Activated B cell treated with CpG ODN at 0.5 μM for 24 hours (primary cell): ENCODE data around the gene CD8A. TPM values are rescaled to one million over a fixed set of nuclear protein-coding genes. Genes with fewer than 3 reads are reported as not detected.

ENCODE experiments used
- ATAC-seq: fragments of 200-7000 bp; cut with Tn5 transposase; one replicate; pipeline ENCODE4 v1.10.0; 2021; ENCODE audit warnings: low read depth, mild to moderate bottlenecking, moderate library complexity
- CTCF ChIA-PET: fragments of 350-600 bp; sonication (Branson Sonifier 250); formaldehyde crosslinking; loops from one replicate; lab custom pipeline; 2021; ENCODE audit warnings: antibody characterized with exemption; lab: Charles Lee
- POLR2A ChIA-PET: fragments of 350-600 bp; sonication (Branson Sonifier 250); formaldehyde crosslinking; loops from one replicate; lab custom pipeline; 2021; ENCODE audit warnings: antibody characterized with exemption; lab: Charles Lee
- DNase-seq: peaks from one replicate; pipeline ENCODE4 v3.0.0; 2022
- H3K27ac Mint-ChIP-seq: one replicate; pipeline ENCODE4 v1.8.0; 2020; ENCODE audit warnings: mixed read lengths
- H3K27me3 Mint-ChIP-seq: one replicate; pipeline ENCODE4 v1.8.0; 2021; ENCODE audit warnings: mixed read lengths
- H3K36me3 Mint-ChIP-seq: one replicate; pipeline ENCODE4 v1.8.0; 2021; ENCODE audit warnings: low read depth, mixed read lengths
- H3K4me1 Mint-ChIP-seq: one replicate; pipeline ENCODE4 v1.8.0; 2021; ENCODE audit warnings: mixed read lengths
- H3K4me3 Mint-ChIP-seq: one replicate; pipeline ENCODE4 v1.8.0; 2020; ENCODE audit warnings: mild to moderate bottlenecking, mixed read lengths
- H3K9me3 Mint-ChIP-seq: one replicate; pipeline ENCODE4 v1.8.0; 2020; ENCODE audit warnings: mixed read lengths
- CTCF ChIP-seq: fragments of 200-600 bp; IDR thresholded peaks from one replicate; pipeline ENCODE4 v1.8.0; 2022; ENCODE audit warnings: antibody characterized with exemption, mild to moderate bottlenecking
- intact Hi-C: fragments of 100-400 bp; cut with micrococcal nuclease; formaldehyde crosslinking; loops from one replicate; pipeline ENCODE4 v1.15.1; 2024
- total RNA-seq: library from RNA; stranded (reverse); gene quantifications from 2 replicates; pipeline ENCODE4 v1.2.3, GENCODE V29; 2022

The CD8A gene
- total RNA-seq, 1 donor from 2014 or later = 0.18 TPM

- H3K4me3 Mint-ChIP-seq = peak overlapping the region; percentile 86
- no peak for ATAC-seq
- peaks cover 19% of the 10 kb centered on the region for H3K9me3 Mint-ChIP-seq
- peaks cover 23% of the 10 kb centered on the region for H3K4me1 Mint-ChIP-seq
- no peak overlapping the region for H3K27ac Mint-ChIP-seq
- H3K36me3 Mint-ChIP-seq = peaks cover 8% of the 10 kb centered on the region
- peaks cover 59% of the 10 kb centered on the region for H3K27me3 Mint-ChIP-seq
- CTCF ChIA-PET = no interaction called here
- intact Hi-C loops = no loop called here
- DNase-seq = no peak
- POLR2A ChIA-PET = no interaction called here
- TF ChIP-seq CTCF = no peak
These were observed 860 bp upstream of the CD8A start for GRCh38 chr2:86791573-86791972.

DNA sequence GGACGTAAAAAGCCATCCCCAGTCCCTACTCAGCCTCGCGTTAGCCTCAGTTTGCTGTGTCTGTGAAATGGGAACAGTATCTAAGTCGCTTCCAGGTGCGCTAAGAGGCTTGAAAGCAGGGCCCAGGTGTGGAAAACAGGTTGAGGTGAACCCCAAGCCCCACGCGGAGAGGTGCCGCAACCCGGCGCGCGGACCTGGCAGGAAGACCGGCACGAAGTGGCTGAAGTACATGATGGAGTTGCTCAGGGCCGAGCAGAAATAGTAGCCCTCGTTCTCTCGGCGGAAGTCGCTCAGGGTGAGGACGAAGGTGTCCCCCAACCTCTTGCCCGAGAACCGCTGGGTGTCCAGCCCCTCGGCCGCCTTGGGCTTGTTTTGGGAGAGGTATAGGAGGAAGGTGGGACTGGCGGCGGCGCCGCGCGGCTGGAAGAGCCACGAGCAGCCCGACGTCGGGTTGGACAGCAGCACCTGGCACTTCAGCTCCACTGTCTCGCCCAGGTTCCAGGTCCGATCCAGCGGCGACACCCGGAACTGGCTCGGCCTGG is 508 bp downstream of the CD8A start:
- peaks cover 6% of the 10 kb centered on the region for H3K9me3 Mint-ChIP-seq
- DNase-seq = peak; percentile 21
- intact Hi-C loops = no loop called here
- CTCF ChIA-PET = no interaction called here
- peaks cover 3% of the 10 kb centered on the region for H3K36me3 Mint-ChIP-seq
- H3K4me1 Mint-ChIP-seq = peaks cover 23% of the 10 kb centered on the region
- H3K4me3 Mint-ChIP-seq = peak overlapping the region; percentile 64
- no peak overlapping the region for H3K27ac Mint-ChIP-seq
- no peak for TF ChIP-seq CTCF
- POLR2A ChIA-PET = no interaction called here
- H3K27me3 Mint-ChIP-seq = peaks cover 50% of the 10 kb centered on the region
- peak; percentile 18 for ATAC-seq

GRCh38 chr2:86789687-86790133 is 1.0 kb downstream of the CD8A start:
- intact Hi-C loops = no loop called here
- peaks cover 24% of the 10 kb centered on the region for H3K4me1 Mint-ChIP-seq
- peak overlapping the region; percentile 64 for H3K4me3 Mint-ChIP-seq
- no peak for ATAC-seq
- no peak for DNase-seq
- no peaks in the 10 kb centered on the region for H3K36me3 Mint-ChIP-seq
- H3K9me3 Mint-ChIP-seq = peaks cover under 1% of the 10 kb centered on the region
- TF ChIP-seq CTCF = no peak
- peaks cover 45% of the 10 kb centered on the region for H3K27me3 Mint-ChIP-seq
- CTCF ChIA-PET = no interaction called here
- POLR2A ChIA-PET = no interaction called here
- H3K27ac Mint-ChIP-seq = no peak overlapping the region

- Mint-ChIP-seq H3K9me3 (no peaks in the 10 kb centered on the region), H3K27me3 (peaks cover 39% of the 10 kb centered on the region), H3K4me3 (peak overlapping the region; percentile 28), H3K27ac (no peak overlapping the region), H3K4me1 (peaks cover 30% of the 10 kb centered on the region), H3K36me3 (no peaks in the 10 kb centered on the region)
- ChIA-PET CTCF (no interaction called here), POLR2A (no interaction called here)
- ATAC-seq (no peak), DNase-seq (no peak)
- intact Hi-C loops = no loop called here
- TF ChIP-seq CTCF = no peak
These were observed 1.6 kb downstream of the CD8A start for GRCh38 chr2:86788881-86789686.

GRCh38 chr2:86788165-86788564 is 2.5 kb downstream of the CD8A start:
- intact Hi-C loops = no loop called here
- ChIA-PET CTCF (no interaction called here), POLR2A (no interaction called here)
- H3K9me3 Mint-ChIP-seq = no peaks in the 10 kb centered on the region
- H3K27ac Mint-ChIP-seq = no peak overlapping the region
- DNase-seq (no peak), ATAC-seq (no peak)
- H3K27me3 Mint-ChIP-seq = peaks cover 30% of the 10 kb centered on the region
- no peak overlapping the region for H3K4me3 Mint-ChIP-seq
- no peaks in the 10 kb centered on the region for H3K36me3 Mint-ChIP-seq
- no peak for TF ChIP-seq CTCF
- peaks cover 39% of the 10 kb centered on the region for H3K4me1 Mint-ChIP-seq
